IMR-90 (cell line): ENCODE measurements around the gene RHOU. TPM values are rescaled to one million over a fixed set of nuclear protein-coding genes. Genes with fewer than 3 reads are reported as not detected.

ENCODE experiments used
- ATAC-seq: fragments of 200-7000 bp; cut with Tn5 transposase; 2 replicates; pipeline ENCODE4 v1.9.1; 2020; ENCODE audit warnings: low read depth, mild to moderate bottlenecking, moderate library complexity
- Bru-seq: library from RNA; stranded (reverse); fragments of 400-500 nt; gene quantifications from one replicate; lab custom pipeline; 2021; lab: Mats Ljungman, UMichigan
- BruChase-seq, 2 experiments: library from RNA; stranded (reverse); fragments of 400-500 nt; gene quantifications; one replicate each; lab custom pipeline; 2021; lab: Mats Ljungman, UMichigan
- BruUV-seq: library from RNA; stranded (reverse); fragments of 400-500 nt; replicated peaks from 2 replicates; lab custom pipeline; 2021; lab: Mats Ljungman, UMichigan
- CTCF ChIA-PET: fragments of 300-600 bp; formaldehyde crosslinking; extraction: SDS; loops from one replicate; lab custom pipeline; 2021; ENCODE audit warnings: antibody characterized with exemption; lab: Yijun Ruan, JAX
- POLR2A ChIA-PET: fragments of 300-600 bp; sonication (Branson Sonifier 250); formaldehyde crosslinking; loops from one replicate; lab custom pipeline; 2022; ENCODE audit warnings: antibody characterized with exemption; ENCODE audit not compliant: unreplicated experiment; lab: Charles Lee
- DNase-seq: peaks from one replicate; pipeline ENCODE4 v3.0.0; 2013
- H2AFZ ChIP-seq: replicated peaks from 2 replicates; pipeline ENCODE3; 2013; ENCODE audit warnings: low read length, mild to moderate bottlenecking; ENCODE audit not compliant: poor library complexity
- H2AK5ac ChIP-seq: 2 replicates; pipeline ENCODE4 v1.6.1; 2013; ENCODE audit warnings: low read depth, low read length, inconsistent platforms
- H2AK9ac ChIP-seq: replicated peaks from 2 replicates; pipeline ENCODE3; 2013; ENCODE audit warnings: mild to moderate bottlenecking, low read depth, low read length, moderate library complexity; ENCODE audit not compliant: poor library complexity
- H2BK120ac ChIP-seq: 2 replicates; pipeline ENCODE4 v1.6.1; 2013; ENCODE audit warnings: low read depth, low read length, inconsistent platforms
- H2BK15ac ChIP-seq: 3 replicates; pipeline ENCODE4 v1.6.1; 2013; ENCODE audit warnings: low read depth, low read length, inconsistent platforms
- H2BK20ac ChIP-seq: 2 replicates; pipeline ENCODE4 v1.6.1; 2013; ENCODE audit warnings: low read depth, mild to moderate bottlenecking, inconsistent platforms, low read length, moderate library complexity
- H2BK5ac ChIP-seq: 2 replicates; pipeline ENCODE4 v1.6.1; 2013; ENCODE audit warnings: mild to moderate bottlenecking, low read depth, low read length, inconsistent platforms; ENCODE audit not compliant: poor library complexity, severe bottlenecking
- H3K14ac ChIP-seq: replicated peaks from 2 replicates; pipeline ENCODE4 v1.6.1; 2013; ENCODE audit warnings: low read depth, low read length, inconsistent platforms
- H3K18ac ChIP-seq: 2 replicates; pipeline ENCODE4 v1.6.1; 2013; ENCODE audit warnings: low read depth, low read length, control low read depth
- H3K23ac ChIP-seq: 2 replicates; pipeline ENCODE4 v1.6.1; 2013; ENCODE audit warnings: low read depth, low read length, inconsistent platforms
- H3K27ac ChIP-seq: 2 replicates; pipeline ENCODE4 v1.5.1; 2013; ENCODE audit warnings: mild to moderate bottlenecking, control low read depth, low read length; ENCODE audit not compliant: insufficient read depth
- H3K27me3 ChIP-seq: 2 replicates; pipeline ENCODE4 v1.6.1; 2013; ENCODE audit warnings: low read length; ENCODE audit not compliant: control insufficient read depth, insufficient read depth
- H3K36me3 ChIP-seq: 2 replicates; pipeline ENCODE4 v1.6.1; 2013; ENCODE audit warnings: low read length, mixed read lengths; ENCODE audit not compliant: control insufficient read depth, insufficient read depth
- H3K4ac ChIP-seq: 2 replicates; pipeline ENCODE4 v1.6.1; 2013; ENCODE audit warnings: low read depth, low read length, inconsistent platforms
- H3K4me1 ChIP-seq: 2 replicates; pipeline ENCODE4 v1.6.1; 2013; ENCODE audit warnings: low read length, mixed read lengths; ENCODE audit not compliant: control insufficient read depth, insufficient read depth
- H3K4me2 ChIP-seq: 2 replicates; pipeline ENCODE4 v1.6.1; 2013; ENCODE audit warnings: low read depth, mild to moderate bottlenecking, control low read depth, low read length, moderate library complexity
- H3K4me3 ChIP-seq: 2 replicates; pipeline ENCODE4 v1.5.1; 2013; ENCODE audit warnings: low read depth, mild to moderate bottlenecking, control low read depth, low read length, moderate library complexity; ENCODE audit not compliant: insufficient read depth
- H3K56ac ChIP-seq: 2 replicates; pipeline ENCODE4 v1.6.1; 2013; ENCODE audit warnings: low read length, inconsistent platforms; ENCODE audit not compliant: insufficient read depth; ENCODE audit errors: extremely low read depth
- H3K79me1 ChIP-seq, 2 experiments: 2 replicates each; pipeline ENCODE4 v1.6.1; 2013; ENCODE audit warnings: low read length in 2 of 2, inconsistent platforms in 1 of 2, low read depth in 1 of 2
- H3K9ac ChIP-seq: 2 replicates; pipeline ENCODE4 v1.6.1; 2013; ENCODE audit warnings: low read depth, low read length, control low read depth
- H3K9me1 ChIP-seq: 2 replicates; pipeline ENCODE4 v1.6.1; 2013; ENCODE audit warnings: low read length, inconsistent platforms; ENCODE audit not compliant: insufficient read depth
- H3K9me3 ChIP-seq: 2 replicates; pipeline ENCODE4 v1.6.1; 2013; ENCODE audit warnings: low read length; ENCODE audit not compliant: control insufficient read depth, insufficient read depth
- H4K20me1 ChIP-seq: 2 replicates; pipeline ENCODE4 v1.6.1; 2013; ENCODE audit warnings: low read length, inconsistent platforms; ENCODE audit not compliant: insufficient read depth
- H4K5ac ChIP-seq: 2 replicates; pipeline ENCODE4 v1.6.1; 2013; ENCODE audit warnings: mild to moderate bottlenecking, low read depth, low read length, control low read depth
- H4K8ac ChIP-seq, 2 experiments: 2 replicates each; pipeline ENCODE4 v1.6.1; 2013; ENCODE audit warnings: low read depth in 2 of 2, low read length in 2 of 2, control low read depth in 1 of 2, inconsistent platforms in 1 of 2
- H4K91ac ChIP-seq: 2 replicates; pipeline ENCODE4 v1.6.1; 2013; ENCODE audit warnings: low read depth, low read length, inconsistent platforms; ENCODE audit not compliant: insufficient read depth
- BHLHE40 ChIP-seq: fragments of 150-350 bp; IDR thresholded peaks from 2 replicates; pipeline ENCODE4 v1.6.1; 2016; ENCODE audit warnings: mild to moderate bottlenecking, low read depth, low read length
- CHD1 ChIP-seq: IDR thresholded peaks from 2 replicates; pipeline ENCODE4 v1.6.1; 2012; ENCODE audit warnings: low read depth, low read length, improper control_type of control experiment
- CTCF ChIP-seq: conservative IDR thresholded peaks from 2 replicates; pipeline ENCODE4 v1.5.1; 2012; ENCODE audit warnings: mild to moderate bottlenecking, low read depth, low read length, improper control_type of control experiment
- FOS ChIP-seq: fragments of 150-350 bp; IDR thresholded peaks from 2 replicates; pipeline ENCODE4 v1.6.1; 2016; ENCODE audit warnings: low read depth, low read length
- MAFK ChIP-seq: IDR thresholded peaks from 2 replicates; pipeline ENCODE4 v1.6.1; 2012; ENCODE audit warnings: low read depth, low read length, improper control_type of control experiment
- MAZ ChIP-seq: IDR thresholded peaks from 2 replicates; pipeline ENCODE4 v1.6.1; 2012; ENCODE audit warnings: low read depth, mild to moderate bottlenecking, low read length, improper control_type of control experiment, moderate library complexity, borderline replicate concordance
- POLR2A ChIP-seq: IDR thresholded peaks from 2 replicates; pipeline ENCODE4 v1.6.1; 2012; ENCODE audit warnings: mild to moderate bottlenecking, low read depth, low read length
- RAD21 ChIP-seq: IDR thresholded peaks from 2 replicates; pipeline ENCODE4 v1.6.1; 2012; ENCODE audit warnings: low read length, improper control_type of control experiment
- RCOR1 ChIP-seq: IDR thresholded peaks from 2 replicates; pipeline ENCODE4 v1.6.1; 2012; ENCODE audit warnings: mild to moderate bottlenecking, low read length, improper control_type of control experiment; ENCODE audit not compliant: insufficient replicate concordance
- RFX5 ChIP-seq: IDR thresholded peaks from 2 replicates; pipeline ENCODE4 v1.8.0; 2012; ENCODE audit warnings: low read depth, mild to moderate bottlenecking, low read length, moderate library complexity
- SMC3 ChIP-seq: fragments of 150-350 bp; IDR thresholded peaks from 2 replicates; pipeline ENCODE4 v1.6.1; 2016; ENCODE audit warnings: low read depth, mild to moderate bottlenecking, antibody characterized with exemption, low read length, moderate library complexity
- USF2 ChIP-seq: fragments of 150-350 bp; IDR thresholded peaks from 2 replicates; pipeline ENCODE4 v1.6.1; 2017; ENCODE audit warnings: mild to moderate bottlenecking, antibody characterized with exemption, low read length, low read depth
- WGBS, 2 experiments: methylation state at CpG; one replicate each; pipeline versions ENCODE4 v1.1.5 to v1.1.7; 2013; ENCODE audit warnings: missing lambda C conversion rate in 2 of 2; ENCODE audit not compliant: insufficient read length in 1 of 2; ENCODE audit errors: extremely low coverage in 2 of 2; 5-methylcytosine and 5-hydroxymethylcytosine counted together
- dilution Hi-C: fragments of 300-500 bp; cut with HindIII; formaldehyde crosslinking; loops from one replicate; pipeline ENCODE4 v1.14.3; 2018; ENCODE audit warnings: low sequenced_read_pairs; ENCODE audit not compliant: unreplicated experiment
- in situ Hi-C: fragments of 300-500 bp; cut with MboI; formaldehyde crosslinking; loops from 3 replicates; pipeline ENCODE4 v1.14.3; 2019; ENCODE audit warnings: low sequenced_read_pairs, inconsistent platforms, mixed read lengths
- intact Hi-C: fragments of 100-400 bp; cut with micrococcal nuclease; formaldehyde crosslinking; loops from 2 replicates; pipeline ENCODE4 v1.10.0; 2022
- long read RNA-seq: library from polyadenylated mRNA; unstranded; transcript quantifications from one replicate; pipeline ENCODE4 v2.0.0, GENCODE V29; 2021; ENCODE audit not compliant: unreplicated experiment
- polyA plus RNA-seq, 3 experiments: library from polyadenylated mRNA; depleted of rRNA; stranded (reverse); fragments of >200 nt; gene quantifications; 2 replicates each; pipeline ENCODE4 v1.2.3, GENCODE V29; 2012; ENCODE audit warnings: low replicate concordance in 1 of 3
- total RNA-seq: library from RNA; depleted of rRNA; stranded (reverse); fragments of >200 nt; gene quantifications from 2 replicates; pipeline ENCODE4 v1.2.3, GENCODE V29; 2012; rRNA removed

The RHOU gene
- total RNA-seq (0.72 and 0.83 TPM in 2 replicates), polyA plus RNA-seq (2012; rRNA removed) (0.27 and 0.44 TPM in 2 replicates), Bru-seq, nascent RNA (percentile 48 among the genes with signal in this experiment), BruChase-seq, experiment 1, labeled RNA remaining after a 6-hour chase (percentile 50 among the genes with signal in this experiment), BruChase-seq, experiment 2, labeled RNA remaining after a 2-hour chase (percentile 63 among the genes with signal in this experiment)
- polyA plus RNA-seq (2012; cell fraction: cytosol; rRNA removed) = 0.15 and 0.20 TPM in 2 replicates
- polyA plus RNA-seq (2012; cell fraction: nucleus; rRNA removed; ENCODE audit: low replicate concordance) = 0.09 and 0.45 TPM in 2 replicates
- long read RNA-seq, full-length matches to known transcripts = 56 of 63 reads
- long read RNA-seq, partial matches to known transcripts = 3 of 63 reads
- long read RNA-seq, other reads (novel, unspliced or antisense) = 4 of 63 reads

GRCh38 chr1:228734881-228735801 lies at the start of gene RHOU:
TSS of gene RHOU (plus strand) at chr1:228735479. CDS start at chr1:228735743, 264 bp downstream.
- BruUV-seq = no TSS peak
- TF ChIP-seq RAD21 (peak; percentile 71), RCOR1 (no peak), USF2 (no peak), BHLHE40 (no peak), POLR2A (no peak), CHD1 (no peak), RFX5 (no peak), MAZ (no peak; the same call in 1 of the 2 replicates), MAFK (no peak), SMC3 (peak; percentile 40), CTCF (peak; percentile 71), FOS (no peak)

More at GRCh38 chr1:228734881-228735801, at the start of gene RHOU:
- H2BK20ac ChIP-seq = no peak within 1 kb of the TSS
- no peak within 1 kb of the TSS for H3K23ac ChIP-seq
- POLR2A ChIA-PET = no interaction called here
- H3K36me3 ChIP-seq = peaks cover 16% of the 10 kb centered on the region; the same call in 1 of the 2 replicates
- no peak within 1 kb of the TSS for H2BK5ac ChIP-seq
- 0 out of 2 replicates have a peak within 1 kb of the TSS, but pooled peaks have one; percentile 51 for H3K4ac ChIP-seq
- H4K5ac ChIP-seq = no peak within 1 kb of the TSS; the same call in 1 of the 2 replicates
- peak; percentile 92 for ATAC-seq
- no peaks in the 10 kb centered on the region for H3K79me1 ChIP-seq
- H3K56ac ChIP-seq = no peak within 1 kb of the TSS
- peak within 1 kb of the TSS; percentile 65; the same call in 1 of the 2 replicates for H4K91ac ChIP-seq
- dilution Hi-C loops = no loop called here
- no peak within 1 kb of the TSS for H2AK5ac ChIP-seq
- no peak within 1 kb of the TSS for H2BK15ac ChIP-seq
- H3K4me3 ChIP-seq = peak within 1 kb of the TSS; percentile 62
- H3K27me3 ChIP-seq = peaks cover 21% of the 10 kb centered on the region
- H2AFZ ChIP-seq = peak within 1 kb of the TSS; percentile 88
- no peak within 1 kb of the TSS for H2BK120ac ChIP-seq
- H3K14ac ChIP-seq = no peak within 1 kb of the TSS
- H3K9me3 ChIP-seq = no peaks in the 10 kb centered on the region
- intact Hi-C loops = loop anchor here (1.0 to 10.0 kb wide), 6 partner anchors 71 to 520 kb away; no protein-coding TSS in a partner anchor
- no peak within 1 kb of the TSS for H4K8ac ChIP-seq
- H2AK9ac ChIP-seq = peak within 1 kb of the TSS; percentile 22
- WGBS, 2 experiments = 1% methylated on average over 76 of the region's 107 CpGs; no CpG with 5 or more reads in 1 of the 2 experiments
- CTCF ChIA-PET = interaction anchor here (0.6 to 1.5 kb wide), 6 partner anchors 15 to 548 kb away, joined by 3 to 8 read pairs (median 3); no protein-coding TSS in a partner anchor
- peak within 1 kb of the TSS; percentile 58 for H3K27ac ChIP-seq
- in situ Hi-C loops = loop anchor here (10.0 kb wide), 1 partner anchor 500 kb away; no protein-coding TSS in a partner anchor
- no peaks in the 10 kb centered on the region for H3K9me1 ChIP-seq
- DNase-seq = peak; percentile 37
- peak within 1 kb of the TSS; percentile 61 for H3K9ac ChIP-seq
- no peaks in the 10 kb centered on the region for H4K20me1 ChIP-seq
- H3K4me1 ChIP-seq = no peaks in the 10 kb centered on the region; the same call in 1 of the 2 replicates
- H3K4me2 ChIP-seq = peak within 1 kb of the TSS; percentile 86
- no peak within 1 kb of the TSS; the same call in 1 of the 2 replicates for H3K18ac ChIP-seq
